GM23248 (cell line): Measurements from ENCODE around the gene PANK1. TPM values are rescaled to one million over a fixed set of nuclear protein-coding genes. Genes with fewer than 3 reads are reported as not detected.

ENCODE experiments used
- DNase-seq: peaks from one replicate; pipeline ENCODE4 v3.0.0-alpha.2; 2015
- H2AFZ ChIP-seq: fragments of 200-600 bp; sonication (generic); 2 replicates; pipeline ENCODE4 v1.6.1; 2016; ENCODE audit warnings: antibody characterized with exemption
- H3F3A ChIP-seq: fragments of 200-600 bp; sonication (generic); 2 replicates; pipeline ENCODE4 v1.6.1; 2016; ENCODE audit warnings: mild to moderate bottlenecking, antibody characterized with exemption, mixed run types; ENCODE audit not compliant: insufficient read depth
- H3K27ac ChIP-seq: fragments of 200-600 bp; sonication (generic); 2 replicates; pipeline ENCODE4 v1.5.1; 2016; ENCODE audit warnings: mild to moderate bottlenecking
- H3K27me3 ChIP-seq: fragments of 200-600 bp; sonication (generic); replicated peaks from 2 replicates; pipeline ENCODE4 v1.6.1; 2016; ENCODE audit warnings: mild to moderate bottlenecking; ENCODE audit not compliant: insufficient read depth
- H3K36me3 ChIP-seq: fragments of 200-600 bp; sonication (generic); 2 replicates; pipeline ENCODE4 v1.6.1; 2016; ENCODE audit warnings: low read depth, mild to moderate bottlenecking
- H3K4me1 ChIP-seq: fragments of 200-600 bp; sonication (generic); 2 replicates; pipeline ENCODE4 v1.6.1; 2016; ENCODE audit warnings: mild to moderate bottlenecking; ENCODE audit not compliant: insufficient read depth
- H3K4me2 ChIP-seq: fragments of 200-600 bp; sonication (generic); one replicate; pipeline ENCODE4 v1.6.1; 2016; ENCODE audit warnings: mild to moderate bottlenecking; ENCODE audit not compliant: unreplicated experiment
- H3K4me3 ChIP-seq: fragments of 200-600 bp; sonication (generic); 2 replicates; pipeline ENCODE4 v1.5.1; 2016; ENCODE audit warnings: mild to moderate bottlenecking
- H3K79me2 ChIP-seq: fragments of 200-600 bp; sonication (generic); 2 replicates; pipeline ENCODE4 v1.6.1; 2016; ENCODE audit warnings: mild to moderate bottlenecking; ENCODE audit not compliant: insufficient read depth
- H3K9ac ChIP-seq: fragments of 200-600 bp; sonication (generic); 2 replicates; pipeline ENCODE4 v1.6.1; 2016; ENCODE audit warnings: mild to moderate bottlenecking
- H3K9me2 ChIP-seq: fragments of 200-600 bp; sonication (generic); 2 replicates; pipeline ENCODE4 v1.6.1; 2016; ENCODE audit warnings: mixed run types, mild to moderate bottlenecking, moderate library complexity; ENCODE audit not compliant: insufficient read depth
- H3K9me3 ChIP-seq: fragments of 200-600 bp; sonication (generic); one replicate; pipeline ENCODE4 v1.6.1; 2017; ENCODE audit warnings: low read depth
- H4K20me1 ChIP-seq: fragments of 200-600 bp; sonication (generic); 2 replicates; pipeline ENCODE4 v1.6.0; 2016; ENCODE audit not compliant: insufficient read depth
- EZH2 ChIP-seq: fragments of 200-600 bp; sonication (generic); IDR thresholded peaks from 2 replicates; pipeline ENCODE4 v1.6.1; 2018; ENCODE audit warnings: antibody characterized with exemption, mild to moderate bottlenecking; ENCODE audit not compliant: insufficient read depth, poor library complexity, severe bottlenecking
- EZH2phosphoT487 ChIP-seq: fragments of 200-600 bp; sonication (generic); IDR thresholded peaks from 2 replicates; pipeline ENCODE4 v1.6.1; 2018; ENCODE audit warnings: antibody characterized with exemption, moderate library complexity, mild to moderate bottlenecking, low read depth; ENCODE audit not compliant: insufficient read depth
- WGBS, 2 experiments: methylation state at CpG; one replicate each; pipeline ENCODE4 v1.1.6; 2015 to 2017; ENCODE audit warnings: low lambda C conversion rate in 2 of 2, low coverage in 1 of 2; ENCODE audit errors: missing lambda C conversion rate in 2 of 2; 5-methylcytosine and 5-hydroxymethylcytosine counted together
- in situ Hi-C: fragments of 300-500 bp; cut with MboI; formaldehyde crosslinking; loops from 2 replicates; pipeline ENCODE4 v1.15.0; 2020
- polyA plus RNA-seq: library from polyadenylated mRNA; unstranded; fragments of >200 nt; fragmentation: Nextera tagmentation; extraction: Ambion mirVana; gene quantifications from 2 replicates; pipeline ENCODE4 v1.2.1, GENCODE V29; 2016
- total RNA-seq: library from RNA; depleted of rRNA; stranded (reverse); fragments of >200 nt; shearing (Covaris generic); gene quantifications from 2 replicates; pipeline ENCODE4 v1.2.3, GENCODE V29; 2014

The PANK1 gene
- total and polyA plus RNA-seq, 2 experiments from 2014 or later: 3.3 to 3.6 TPM

GRCh38 chr10:89615824-89616223 lies 29.2 kb downstream of the PANK1 start:
- H3K9me2 ChIP-seq: no peaks in the 10 kb centered on the region
- H4K20me1 ChIP-seq: no peaks in the 10 kb centered on the region
- no peaks in the 10 kb centered on the region for H3K9me3 ChIP-seq
- H3K9ac ChIP-seq: no peak overlapping the region
- no peaks in the 10 kb centered on the region; the same call in 1 of the 2 replicates for H3K4me1 ChIP-seq
- H3K27me3 ChIP-seq: no peaks in the 10 kb centered on the region
- 0 out of 2 replicates have a peak, but pooled peaks cover 4% of the 10 kb centered on the region for H3F3A ChIP-seq
- in situ Hi-C loops: no loop called here
- H2AFZ ChIP-seq: no peak overlapping the region
- H3K4me2 ChIP-seq: no peak overlapping the region
- no peaks in the 10 kb centered on the region for H3K36me3 ChIP-seq
- TF ChIP-seq EZH2phosphoT487 (no peak), EZH2 (no peak)
- DNase-seq: no peak
- no peak overlapping the region for H3K27ac ChIP-seq
- no peak overlapping the region for H3K4me3 ChIP-seq
- H3K79me2 ChIP-seq: no peaks in the 10 kb centered on the region
- WGBS, 2 experiments: 43 to 52% methylated on average over 1 of the region's 1 CpG

DNA sequence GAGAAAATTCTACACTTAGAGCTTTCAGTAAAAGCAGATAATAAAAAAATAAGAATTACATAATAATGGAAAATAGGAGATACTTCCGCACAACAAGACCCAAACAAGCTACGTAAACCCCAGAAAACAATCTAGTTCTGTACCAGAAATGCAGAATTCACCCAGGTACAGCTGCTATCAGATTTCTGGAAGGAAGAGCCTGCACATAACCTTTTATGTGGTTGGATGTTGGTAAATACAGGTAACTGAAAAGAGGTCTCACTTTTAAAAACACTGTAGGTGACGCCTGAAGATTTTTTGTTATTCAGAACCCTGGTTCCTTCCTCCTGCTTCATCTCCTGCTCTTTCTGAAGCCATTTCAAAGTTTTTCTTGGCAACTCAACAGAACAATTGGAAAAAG lies 29.9 kb downstream of the PANK1 start:
- WGBS, 2 experiments: 97 to 99% methylated on average over 3 of the region's 3 CpGs
- Histone ChIP-seq H3K4me2 (no peak overlapping the region), H3K79me2 (no peaks in the 10 kb centered on the region), H4K20me1 (no peaks in the 10 kb centered on the region), H3F3A (0 out of 2 replicates have a peak, but pooled peaks cover 4% of the 10 kb centered on the region), H3K9me2 (no peaks in the 10 kb centered on the region), H3K4me3 (no peak overlapping the region), H3K9ac (no peak overlapping the region), H3K4me1 (no peaks in the 10 kb centered on the region; the same call in 1 of the 2 replicates), H2AFZ (no peak overlapping the region), H3K27ac (no peak overlapping the region), H3K36me3 (no peaks in the 10 kb centered on the region; the same call in 1 of the 2 replicates), H3K9me3 (no peaks in the 10 kb centered on the region), H3K27me3 (no peaks in the 10 kb centered on the region)
- DNase-seq: no peak
- in situ Hi-C loops: no loop called here
- TF ChIP-seq EZH2 (no peak), EZH2phosphoT487 (no peak)

GRCh38 chr10:89613582-89613981 lies 31.5 kb downstream of the PANK1 start:
- Histone ChIP-seq H3K36me3 (peaks cover 5% of the 10 kb centered on the region; the same call in 1 of the 2 replicates), H3K4me3 (no peak overlapping the region), H3K9me3 (no peaks in the 10 kb centered on the region), H3K9ac (no peak overlapping the region), H3K4me2 (no peak overlapping the region), H3K27ac (no peak overlapping the region), H3K79me2 (no peaks in the 10 kb centered on the region), H3F3A (0 out of 2 replicates have a peak, but pooled peaks cover 4% of the 10 kb centered on the region), H2AFZ (no peak overlapping the region), H3K27me3 (no peaks in the 10 kb centered on the region), H4K20me1 (no peaks in the 10 kb centered on the region), H3K4me1 (no peaks in the 10 kb centered on the region; the same call in 1 of the 2 replicates), H3K9me2 (no peaks in the 10 kb centered on the region)
- 95 to 99% methylated on average over 3 of the region's 3 CpGs for WGBS, 2 experiments
- no peak for TF ChIP-seq EZH2phosphoT487
- TF ChIP-seq EZH2: no peak
- in situ Hi-C loops: no loop called here
- no peak for DNase-seq

- Histone ChIP-seq H3K36me3 (peaks cover 5% of the 10 kb centered on the region; the same call in 1 of the 2 replicates), H2AFZ (no peak overlapping the region), H3K27ac (no peak overlapping the region), H3K4me2 (no peak overlapping the region), H4K20me1 (no peaks in the 10 kb centered on the region), H3K9me2 (no peaks in the 10 kb centered on the region), H3K9me3 (no peaks in the 10 kb centered on the region), H3K4me1 (no peaks in the 10 kb centered on the region; the same call in 1 of the 2 replicates), H3K79me2 (no peaks in the 10 kb centered on the region), H3F3A (0 out of 2 replicates have a peak, but pooled peaks cover 4% of the 10 kb centered on the region), H3K27me3 (no peaks in the 10 kb centered on the region), H3K4me3 (no peak overlapping the region), H3K9ac (no peak overlapping the region)
- no peak for TF ChIP-seq EZH2
- no peak for TF ChIP-seq EZH2phosphoT487
- WGBS, 2 experiments: 96 to 98% methylated on average over 4 of the region's 4 CpGs
- in situ Hi-C loops: no loop called here
- DNase-seq: no peak
These were observed 33.8 kb downstream of the PANK1 start for GRCh38 chr10:89611282-89611681.

GRCh38 chr10:89609833-89610346 lies 35.2 kb downstream of the PANK1 start:
- no peak overlapping the region for H3K27ac ChIP-seq
- no peak overlapping the region for H3K9ac ChIP-seq
- H3K9me3 ChIP-seq: no peaks in the 10 kb centered on the region
- TF ChIP-seq EZH2 (no peak), EZH2phosphoT487 (no peak)
- no peaks in the 10 kb centered on the region for H4K20me1 ChIP-seq
- H3K79me2 ChIP-seq: no peaks in the 10 kb centered on the region
- peaks cover 5% of the 10 kb centered on the region; the same call in 1 of the 2 replicates for H3K36me3 ChIP-seq
- no peaks in the 10 kb centered on the region for H3F3A ChIP-seq
- 0 to 4% methylated on average over 2 of the region's 2 CpGs for WGBS, 2 experiments
- no peak overlapping the region for H3K4me2 ChIP-seq
- no peak for DNase-seq
- in situ Hi-C loops: no loop called here
- H3K4me3 ChIP-seq: no peak overlapping the region
- H3K4me1 ChIP-seq: no peaks in the 10 kb centered on the region
- no peaks in the 10 kb centered on the region for H3K27me3 ChIP-seq
- no peak overlapping the region for H2AFZ ChIP-seq
- H3K9me2 ChIP-seq: no peaks in the 10 kb centered on the region
